Transverse colon (tissue), 4 donors: Measurements from ENCODE around the gene TBK1. TPM values are rescaled to one million over a fixed set of nuclear protein-coding genes. Genes with fewer than 3 reads are reported as not detected.

Experiments
- DNase-seq: peaks from one replicate; pipeline ENCODE4 v3.0.0-alpha.2; 2019
- H3K27ac ChIP-seq, 4 donors: fragments of 200-600 bp; sonication (generic); 2 replicates each; pipeline ENCODE4 v1.5.1; 2016 to 2018; ENCODE audit warnings: inconsistent platforms in 4 of 4
- H3K27me3 ChIP-seq: fragments of 200-600 bp; sonication (generic); 2 replicates; pipeline ENCODE4 v1.5.1; 2017; ENCODE audit warnings: inconsistent platforms
- H3K36me3 ChIP-seq, 4 donors: fragments of 200-600 bp; sonication (generic); 2 replicates each; pipeline ENCODE4 v1.5.1; 2017 to 2019; ENCODE audit warnings: inconsistent platforms in 4 of 4
- H3K4me1 ChIP-seq, 4 donors: fragments of 200-600 bp; sonication (generic); 2 replicates each; pipeline ENCODE4 v1.5.1; 2017 to 2020; ENCODE audit warnings: inconsistent platforms in 4 of 4
- H3K4me3 ChIP-seq, 4 donors: fragments of 200-600 bp; sonication (generic); 1 replicate in 1 of 4; 2 replicates in 3 of 4; pipeline versions ENCODE4 v1.5.1 to v1.6.1; 2017 to 2019; ENCODE audit warnings: inconsistent platforms in 4 of 4
- H3K9me3 ChIP-seq, 2 donors: fragments of 200-600 bp; sonication (generic); 2 replicates each; pipeline ENCODE4 v1.5.1; 2017 to 2019; ENCODE audit warnings: inconsistent platforms in 2 of 2
- CTCF ChIP-seq, 5 experiments: fragments of 200-600 bp in 3 of 5; fragments of 450-650 bp in 2 of 5; sonication (generic) in 3 of 5; IDR thresholded peaks; 1 replicate in 2 of 5; 2 replicates in 3 of 5; pipeline ENCODE4 v1.5.1; 2016 to 2017; ENCODE audit warnings: antibody characterized with exemption in 5 of 5, inconsistent platforms in 3 of 5, mild to moderate bottlenecking in 2 of 5, moderate library complexity in 1 of 5
- EP300 ChIP-seq: sonication (generic); formaldehyde crosslinking; IDR thresholded peaks from one replicate; pipeline ENCODE4 v1.6.1; 2017; ENCODE audit warnings: antibody characterized with exemption, low read depth
- POLR2A ChIP-seq: fragments of 450-650 bp; IDR thresholded peaks from one replicate; pipeline ENCODE4 v1.6.1; 2016; ENCODE audit warnings: antibody characterized with exemption, mild to moderate bottlenecking, moderate library complexity
- POLR2AphosphoS5 ChIP-seq, 3 donors: sonication (generic); formaldehyde crosslinking; IDR thresholded peaks; one replicate each; pipeline ENCODE4 v1.6.1; 2016; ENCODE audit warnings: antibody characterized with exemption in 3 of 3
- WGBS, 2 donors: methylation state at CpG; one replicate each; pipeline ENCODE4 v1.1.5; 2018; ENCODE audit warnings: low coverage in 1 of 2; 5-methylcytosine and 5-hydroxymethylcytosine counted together
- in situ Hi-C, 4 donors: fragments of 200-750 bp; cut with MboI; loops; one replicate each; pipeline versions ENCODE4 v1.15.0 to v1.15.1; 2017; ENCODE audit warnings: low sequenced_read_pairs in 3 of 4, low pct_ligation_motif_present in 1 of 4, low pct_unique_long_range_greater_than_20kb in 1 of 4
- intact Hi-C: fragments of 100-400 bp; cut with DNase I; formaldehyde crosslinking; loops from one replicate; pipeline ENCODE4 v1.15.1; 2023; ENCODE audit warnings: low total_unique reads
- total RNA-seq, 4 donors: library from RNA; depleted of rRNA; stranded (reverse); fragments of >200 nt; gene quantifications; one replicate each; pipeline ENCODE4 v1.1.0, GENCODE V29; 2016

Gene TBK1
- total RNA-seq, 4 donors from 2014 or later, result 6.4 to 25.9 (median 17.1) TPM

- in situ Hi-C loops, result loop anchor here in 2 of 4 donors (10.0 kb wide), 2 partner anchors 143 to 153 kb away; no protein-coding TSS in a partner anchor
- Histone ChIP-seq H3K4me1 (peaks cover 0 to 6% (median 0%) of the 10 kb centered on the region in 4 donors), H3K36me3 (no peaks in the 10 kb centered on the region), H3K27ac (no peak overlapping the region), H3K4me3 (no peak overlapping the region), H3K9me3 (no peaks in the 10 kb centered on the region), H3K27me3 (no peaks in the 10 kb centered on the region)
- WGBS, 2 donors, result 69 to 76% methylated on average over 6 to 7 of the region's 7 CpGs
- intact Hi-C loops, result loop anchor here (1.0 to 5.0 kb wide), 2 partner anchors 38 to 146 kb away; no protein-coding TSS in a partner anchor
- TF ChIP-seq POLR2A, result no peak
- TF ChIP-seq POLR2AphosphoS5 (IDR thresholded peaks at IDR 0.05), result no peak
- no peak for TF ChIP-seq CTCF (IDR thresholded peaks at IDR 0.05)
- TF ChIP-seq EP300, result no peak
- no peak for DNase-seq
Measured at GRCh38 chr12:64551676-64552075, 99.8 kb downstream of the TBK1 start.

Other genes starting within 250 kb of the TBK1 start
- gene KICS2, start 229.8 kb upstream of the TBK1 start, total RNA-seq, result 10 to 100 TPM in 1 of 4 donors, 1 to 10 TPM in 3; 2.8 to 10.2 (median 4.7) TPM
- gene C12orf56, start 61.4 kb upstream of the TBK1 start, total RNA-seq, result under 1 TPM in 2 of 4 donors, not detected in 2; 0.32 to 0.41 TPM
- gene XPOT, start 47.7 kb upstream of the TBK1 start, total RNA-seq, result 10 to 100 TPM; 15.7 to 56.9 (median 27.0) TPM
- 10 to 100 TPM; 41.6 to 83.2 (median 62.5) TPM for gene RASSF3, start 158.4 kb downstream of the TBK1 start, total RNA-seq